Measurements from ENCODE around the gene DIO3.
"Not testable (repeated sequence)": the region's sequence is repeated elsewhere in the genome, so short reads cannot be mapped to it uniquely, and the experiment has no call there.

DIO3 gene

GRCh38 chr14:101543814-101544213 lies 17.5 kb upstream of the DIO3 start:
- DNase-seq = no peak

GRCh38 chr14:101544550-101544949 lies 16.7 kb upstream of the DIO3 start:
- no peak for DNase-seq

- DNase-seq = no peak
Observed at GRCh38 chr14:101546706-101547105, 14.6 kb upstream of the DIO3 start.

GRCh38 chr14:101547107-101547738 lies 14.1 kb upstream of the DIO3 start:
- DNase-seq = no peak

- no peak for DNase-seq
Observed at GRCh38 chr14:101547961-101548669, 13.2 kb upstream of the DIO3 start.

GRCh38 chr14:101548710-101549109 lies 12.6 kb upstream of the DIO3 start:
- DNase-seq = no peak

GRCh38 chr14:101549154-101549553 lies 12.1 kb upstream of the DIO3 start:
- DNase-seq = no peak

- not testable (repeated sequence) for DNase-seq
Observed at GRCh38 chr14:101550202-101550912, 10.9 kb upstream of the DIO3 start.

GRCh38 chr14:101551729-101552595 lies 9.3 kb upstream of the DIO3 start:
- no peak for DNase-seq

GRCh38 chr14:101552786-101553231 lies 8.5 kb upstream of the DIO3 start:
- DNase-seq = no peak

- no peak for DNase-seq
Observed at GRCh38 chr14:101553393-101553792, 7.9 kb upstream of the DIO3 start.

GRCh38 chr14:101553931-101554330 lies 7.4 kb upstream of the DIO3 start:
- no peak for DNase-seq

- DNase-seq = no peak
Observed at GRCh38 chr14:101554991-101555668, 6.2 kb upstream of the DIO3 start.

- DNase-seq = not testable (repeated sequence)
Observed at GRCh38 chr14:101555669-101556043, 5.6 kb upstream of the DIO3 start.

- DNase-seq = no peak
Observed at GRCh38 chr14:101556131-101556530, 5.2 kb upstream of the DIO3 start.

- no peak for DNase-seq
Observed at GRCh38 chr14:101556566-101557320, 4.6 kb upstream of the DIO3 start.

- no peak for DNase-seq
Observed at GRCh38 chr14:101557321-101557695, 4.0 kb upstream of the DIO3 start.

- DNase-seq = no peak
Observed at GRCh38 chr14:101557811-101558738, 3.2 kb upstream of the DIO3 start.

GRCh38 chr14:101558739-101559240 lies 2.5 kb upstream of the DIO3 start:
- DNase-seq = no peak

- no peak for DNase-seq
Observed at GRCh38 chr14:101559250-101559623, 2.1 kb upstream of the DIO3 start.
